ENCODE measurements around the gene SRA1.
A peak's percentile ranks its signal among the peaks of the same experiment; 100 is the strongest.

SRA1 gene

DNA sequence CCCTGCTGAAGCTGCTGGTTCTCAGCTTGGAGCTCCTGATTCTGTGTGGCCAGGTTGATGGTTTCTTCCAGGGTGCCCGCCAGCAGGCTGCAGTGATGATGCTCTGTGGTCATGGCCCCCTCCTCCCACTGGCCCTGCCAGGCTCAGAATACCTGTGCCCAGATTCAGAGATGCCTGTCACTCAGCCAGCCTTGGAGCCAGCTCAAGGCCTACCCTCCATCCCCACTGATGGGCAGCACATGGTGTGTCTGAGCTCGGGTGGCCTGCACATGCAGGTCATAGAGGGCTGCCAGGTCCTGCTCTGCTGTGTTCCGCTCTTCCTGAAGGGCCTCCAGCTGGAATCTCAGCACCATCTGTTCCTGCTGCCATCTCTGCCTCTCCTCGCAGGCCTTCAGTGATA is 12.8 kb upstream of the SRA1 start:
- DNase-seq: no peak

DNA sequence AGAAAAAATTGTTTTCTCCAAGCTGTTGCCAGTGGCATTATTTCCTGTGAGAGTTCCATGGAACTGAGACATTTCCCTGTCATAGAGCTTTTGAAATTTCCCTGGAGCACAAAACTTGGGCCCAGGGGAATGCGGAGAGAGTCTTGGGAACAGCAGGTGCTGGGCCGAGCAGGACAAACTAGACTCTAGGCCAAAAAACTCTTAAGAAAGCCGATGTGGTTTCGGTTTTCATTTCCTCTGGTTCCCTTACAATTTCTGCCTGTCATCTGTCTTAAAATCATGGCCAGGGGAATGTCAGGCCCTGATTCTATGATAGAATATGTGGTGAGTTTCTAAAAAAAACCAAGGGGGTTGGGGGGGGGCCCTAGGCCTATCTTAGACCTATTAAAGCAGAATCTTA is 11.9 kb upstream of the SRA1 start:
- DNase-seq: no peak

GRCh38 chr5:140568443-140569063 is 11.3 kb upstream of the SRA1 start:
- no peak for DNase-seq

GRCh38 chr5:140567871-140568270 is 10.6 kb upstream of the SRA1 start:
- DNase-seq: no peak

GRCh38 chr5:140567136-140567818 is 10.0 kb upstream of the SRA1 start:
- no peak for DNase-seq

GRCh38 chr5:140566665-140567064 is 9.4 kb upstream of the SRA1 start:
- DNase-seq: no peak

GRCh38 chr5:140565780-140566095 is 8.5 kb upstream of the SRA1 start:
- no peak for DNase-seq

GRCh38 chr5:140565024-140565779 is 7.9 kb upstream of the SRA1 start:
- no peak for DNase-seq

- DNase-seq: peak; percentile 96
Measured at GRCh38 chr5:140564196-140565023, 7.1 kb upstream of the SRA1 start, which contains the start of the genes APBB3 and SLC35A4. APBB3 (minus strand) TSS chr5:140564598; CDS start chr5:140564245, 353 bp downstream. SLC35A4 (plus strand) TSS chr5:140564828; CDS start chr5:140567170, 2,342 bp downstream.

- DNase-seq: no peak
Measured at GRCh38 chr5:140563596-140563995, 6.3 kb upstream of the SRA1 start.

- DNase-seq: no peak
Measured at GRCh38 chr5:140561753-140562523, 4.7 kb upstream of the SRA1 start.

- no peak for DNase-seq
Measured at GRCh38 chr5:140560227-140560626, 3.0 kb upstream of the SRA1 start.

- DNase-seq: no peak
Measured at GRCh38 chr5:140558542-140558941, 1.3 kb upstream of the SRA1 start.

DNA sequence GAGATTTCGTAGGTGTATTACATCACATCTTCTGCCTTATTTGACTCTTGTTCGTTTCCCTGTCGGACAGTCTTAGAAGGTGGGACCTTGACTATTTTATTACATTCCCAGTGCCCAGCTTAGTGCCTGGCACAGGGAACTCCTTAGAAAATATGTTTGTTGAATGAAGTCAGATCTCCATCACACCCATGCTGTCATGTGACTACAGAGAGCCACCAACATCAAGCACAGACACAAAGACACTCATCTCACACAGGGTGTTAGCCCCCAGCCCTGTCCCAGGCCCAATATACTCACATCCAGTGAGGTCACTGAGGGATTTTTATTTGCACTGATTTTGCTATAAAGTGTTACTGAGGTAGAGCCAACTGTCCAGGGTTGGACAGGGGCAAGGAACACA is 692 bp upstream of the SRA1 start:
- DNase-seq: no peak

- DNase-seq: no peak
Measured at GRCh38 chr5:140556438-140556837, 835 bp downstream of the SRA1 start.

DNA sequence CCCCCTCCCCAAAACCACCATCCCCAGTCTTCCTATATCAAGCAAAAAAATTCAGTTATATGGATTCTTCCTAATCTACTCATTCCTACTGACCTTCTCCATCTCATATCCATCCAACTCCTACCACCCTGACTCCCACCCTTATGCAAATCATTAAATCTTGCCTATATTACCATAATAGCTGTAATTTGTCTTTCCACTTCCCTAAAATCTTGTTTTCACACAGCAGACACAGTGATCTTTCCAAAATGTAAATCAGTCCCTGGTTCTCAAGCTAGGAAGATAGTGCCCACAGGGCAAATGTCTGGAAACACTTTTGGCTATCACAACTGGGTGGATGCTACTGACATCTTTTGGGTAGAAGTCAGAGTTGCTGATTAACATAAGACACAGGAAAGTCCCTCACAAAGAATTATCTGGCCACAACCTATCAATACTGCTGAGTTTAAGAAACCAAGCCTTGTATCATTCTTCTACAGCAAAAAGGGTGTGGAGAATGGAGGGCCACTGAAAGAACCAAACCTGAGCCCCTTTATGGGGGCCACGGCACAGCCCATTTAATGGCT is 1.4 kb downstream of the SRA1 start:
- no peak for DNase-seq

DNA sequence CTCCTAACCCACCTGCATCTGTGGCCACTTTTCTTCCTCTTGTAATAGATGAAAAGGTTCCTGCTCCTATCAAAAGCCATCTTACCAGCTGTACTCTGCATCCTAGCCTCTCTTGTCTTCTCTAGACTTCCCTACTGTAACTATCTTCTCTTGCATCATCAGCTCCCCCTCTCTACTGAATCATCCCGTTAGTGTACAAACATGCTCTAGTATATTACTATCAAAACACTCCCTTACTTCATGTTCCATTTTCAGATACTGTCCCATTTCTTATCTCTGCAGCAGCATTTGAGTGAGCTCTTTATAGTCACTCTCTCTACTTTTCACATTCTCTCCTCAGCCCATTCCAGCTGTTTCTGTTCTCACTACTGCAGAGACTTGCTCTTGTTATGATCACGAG is 2.8 kb downstream of the SRA1 start:
- no peak for DNase-seq

GRCh38 chr5:140553657-140554056 is 3.6 kb downstream of the SRA1 start:
- no peak for DNase-seq

GRCh38 chr5:140551872-140552271 is 5.4 kb downstream of the SRA1 start:
- DNase-seq: no peak

DNA sequence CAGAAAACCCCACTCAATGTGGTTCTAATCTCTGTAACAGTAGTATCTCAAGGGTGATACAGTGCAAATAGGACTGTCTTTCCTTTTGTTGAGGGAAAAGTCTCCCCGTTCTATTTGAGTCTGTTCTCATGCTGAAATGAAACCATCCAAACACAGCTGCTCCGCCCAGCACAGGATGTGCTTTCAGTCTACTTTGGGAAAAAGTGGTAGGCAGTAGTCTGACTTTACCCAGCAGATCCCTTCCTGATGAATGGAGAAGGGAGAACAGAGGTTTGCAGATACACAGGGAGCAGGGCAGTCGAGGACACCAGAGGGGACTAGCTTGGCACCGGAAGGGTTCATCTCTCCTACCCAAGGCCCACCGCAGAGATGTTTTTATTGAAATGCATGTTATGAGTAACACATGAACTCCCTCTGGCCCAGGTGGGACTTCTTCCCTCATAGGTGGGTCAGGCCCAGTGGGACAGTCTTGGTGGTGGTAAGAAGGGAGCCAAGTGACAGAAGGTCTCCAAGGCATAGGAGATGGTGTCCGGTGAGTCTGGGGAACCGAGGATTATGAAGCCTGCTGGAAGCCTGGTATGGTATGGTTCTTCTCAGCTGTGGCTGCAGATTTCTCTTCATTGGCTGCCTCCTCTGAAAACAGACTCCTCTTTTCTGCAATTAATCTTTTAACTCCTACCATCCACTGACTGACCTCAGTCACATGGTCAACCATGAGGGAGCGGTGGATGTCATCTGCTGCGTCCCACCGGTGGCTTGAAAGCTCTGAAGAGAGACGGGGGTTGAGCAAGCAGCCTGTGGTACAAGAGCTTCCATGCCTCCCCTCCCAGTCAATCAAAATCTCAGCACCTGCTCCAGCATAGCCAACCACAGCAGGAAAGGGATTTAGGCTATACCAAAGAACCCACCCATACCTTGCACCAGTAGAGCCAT is 6.9 kb downstream of the SRA1 start:
- no peak for DNase-seq

Measured in retina (tissue), 1 donor.